ENCODE measurements around the gene MRPL33.

DNA sequence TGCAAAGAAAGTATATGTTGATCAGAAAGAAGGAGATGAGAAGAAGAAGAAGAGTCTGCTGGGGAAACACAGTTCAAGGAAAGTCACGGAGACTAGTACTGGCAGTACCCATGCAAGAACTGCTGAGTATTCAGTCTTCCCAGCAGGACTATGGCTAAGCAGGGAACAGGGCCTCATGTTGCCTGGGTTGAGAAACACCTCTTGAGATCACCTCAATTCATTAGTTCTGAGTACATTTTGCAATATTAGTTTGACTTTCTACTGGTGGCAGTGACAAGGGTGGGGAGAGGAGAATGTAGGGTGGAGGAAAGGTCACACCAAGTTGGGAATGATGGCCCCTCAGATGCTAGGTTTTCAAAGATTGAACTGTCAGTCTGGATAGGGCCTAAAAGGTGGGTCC is 50.5 kb downstream of the MRPL33 start:
- TF ChIP-seq, protein P1, sequence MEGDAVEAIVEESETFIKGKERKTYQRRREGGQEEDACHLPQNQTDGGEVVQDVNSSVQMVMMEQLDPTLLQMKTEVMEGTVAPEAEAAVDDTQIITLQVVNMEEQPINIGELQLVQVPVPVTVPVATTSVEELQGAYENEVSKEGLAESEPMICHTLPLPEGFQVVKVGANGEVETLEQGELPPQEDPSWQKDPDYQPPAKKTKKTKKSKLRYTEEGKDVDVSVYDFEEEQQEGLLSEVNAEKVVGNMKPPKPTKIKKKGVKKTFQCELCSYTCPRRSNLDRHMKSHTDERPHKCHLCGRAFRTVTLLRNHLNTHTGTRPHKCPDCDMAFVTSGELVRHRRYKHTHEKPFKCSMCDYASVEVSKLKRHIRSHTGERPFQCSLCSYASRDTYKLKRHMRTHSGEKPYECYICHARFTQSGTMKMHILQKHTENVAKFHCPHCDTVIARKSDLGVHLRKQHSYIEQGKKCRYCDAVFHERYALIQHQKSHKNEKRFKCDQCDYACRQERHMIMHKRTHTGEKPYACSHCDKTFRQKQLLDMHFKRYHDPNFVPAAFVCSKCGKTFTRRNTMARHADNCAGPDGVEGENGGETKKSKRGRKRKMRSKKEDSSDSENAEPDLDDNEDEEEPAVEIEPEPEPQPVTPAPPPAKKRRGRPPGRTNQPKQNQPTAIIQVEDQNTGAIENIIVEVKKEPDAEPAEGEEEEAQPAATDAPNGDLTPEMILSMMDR (IDR thresholded peaks at IDR 0.05) = no peak
- TF ChIP-seq POLR2A (IDR thresholded peaks at IDR 0.05) = no peak
